Calu3 (cell line): ENCODE results near the gene C2CD4B. TPM values are rescaled to one million over a fixed set of nuclear protein-coding genes. Genes with fewer than 3 reads are reported as not detected.

ENCODE experiments used
- BruUV-seq: library from RNA; stranded (reverse); fragments of 400-500 nt; replicated peaks from 2 replicates; lab custom pipeline; 2021; lab: Mats Ljungman, UMichigan
- CTCF ChIA-PET: fragments of 300-600 bp; sonication (Branson Sonifier 250); formaldehyde crosslinking; loops from one replicate; lab custom pipeline; 2022; ENCODE audit warnings: antibody characterized with exemption; lab: Charles Lee
- DNase-seq: peaks from one replicate; pipeline ENCODE4 v3.0.0; 2022
- H3K27ac Mint-ChIP-seq: one replicate; pipeline ENCODE4 v1.8.0; 2022; ENCODE audit warnings: mixed read lengths; ENCODE audit not compliant: unreplicated experiment
- H3K27me3 Mint-ChIP-seq: one replicate; pipeline ENCODE4 v1.8.0; 2022; ENCODE audit warnings: mixed read lengths; ENCODE audit not compliant: unreplicated experiment
- H3K36me3 Mint-ChIP-seq: one replicate; pipeline ENCODE4 v1.8.0; 2022; ENCODE audit warnings: mild to moderate bottlenecking, moderate library complexity, mixed read lengths; ENCODE audit not compliant: insufficient read depth, unreplicated experiment
- H3K4me1 Mint-ChIP-seq: one replicate; pipeline ENCODE4 v1.8.0; 2022; ENCODE audit warnings: mild to moderate bottlenecking, low read depth, mixed read lengths; ENCODE audit not compliant: unreplicated experiment
- H3K4me3 Mint-ChIP-seq: one replicate; pipeline ENCODE4 v1.8.0; 2022; ENCODE audit warnings: mild to moderate bottlenecking, low read depth, moderate library complexity, mixed read lengths; ENCODE audit not compliant: unreplicated experiment
- H3K9me3 Mint-ChIP-seq: one replicate; pipeline ENCODE4 v1.8.0; 2022; ENCODE audit warnings: low read depth, mixed read lengths; ENCODE audit not compliant: unreplicated experiment
- intact Hi-C: fragments of 100-400 bp; cut with micrococcal nuclease; formaldehyde crosslinking; loops from one replicate; pipeline ENCODE4 v1.10.0; 2022; ENCODE audit not compliant: unreplicated experiment
- total RNA-seq: library from RNA; stranded (reverse); gene quantifications from 2 replicates; pipeline ENCODE4 v1.2.3, GENCODE V29; 2022
- TF ChIP-seq, protein P1 (sequence below): fragments of 200-600 bp; IDR thresholded peaks from one replicate; pipeline ENCODE4 v1.8.0; 2022; ENCODE audit warnings: antibody characterized with exemption; ENCODE audit not compliant: unreplicated experiment

Gene C2CD4B
- total RNA-seq, 1 experiment from 2014 or later, result 29.9 TPM

DNA sequence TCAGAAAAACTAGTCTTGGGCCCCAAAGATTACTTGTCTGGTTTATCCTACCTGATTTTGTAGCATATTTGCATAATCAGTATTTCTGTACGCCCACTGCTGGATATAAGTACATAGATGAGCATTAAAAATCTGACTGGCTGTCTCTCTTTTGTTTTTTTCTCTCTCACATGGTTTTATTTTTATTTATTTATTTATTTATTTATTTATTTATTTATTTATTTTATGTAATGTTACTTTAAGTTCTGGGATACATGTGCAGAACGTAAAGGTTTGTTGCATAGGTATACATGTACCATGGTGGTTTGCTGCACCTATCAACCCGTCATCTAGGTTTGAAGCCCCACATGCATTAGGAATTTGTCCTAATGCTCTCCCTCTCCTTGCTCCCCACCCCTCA lies 31.9 kb downstream of the C2CD4B start:
- BruUV-seq, result no TSS peak
- Mint-ChIP-seq H3K4me3 (no peak overlapping the region), H3K27ac (no peak overlapping the region), H3K36me3 (no peaks in the 10 kb centered on the region), H3K4me1 (peaks cover 38% of the 10 kb centered on the region), H3K9me3 (peaks cover 3% of the 10 kb centered on the region), H3K27me3 (no peaks in the 10 kb centered on the region)
- CTCF ChIA-PET, result no interaction called here
- TF ChIP-seq, protein P1, sequence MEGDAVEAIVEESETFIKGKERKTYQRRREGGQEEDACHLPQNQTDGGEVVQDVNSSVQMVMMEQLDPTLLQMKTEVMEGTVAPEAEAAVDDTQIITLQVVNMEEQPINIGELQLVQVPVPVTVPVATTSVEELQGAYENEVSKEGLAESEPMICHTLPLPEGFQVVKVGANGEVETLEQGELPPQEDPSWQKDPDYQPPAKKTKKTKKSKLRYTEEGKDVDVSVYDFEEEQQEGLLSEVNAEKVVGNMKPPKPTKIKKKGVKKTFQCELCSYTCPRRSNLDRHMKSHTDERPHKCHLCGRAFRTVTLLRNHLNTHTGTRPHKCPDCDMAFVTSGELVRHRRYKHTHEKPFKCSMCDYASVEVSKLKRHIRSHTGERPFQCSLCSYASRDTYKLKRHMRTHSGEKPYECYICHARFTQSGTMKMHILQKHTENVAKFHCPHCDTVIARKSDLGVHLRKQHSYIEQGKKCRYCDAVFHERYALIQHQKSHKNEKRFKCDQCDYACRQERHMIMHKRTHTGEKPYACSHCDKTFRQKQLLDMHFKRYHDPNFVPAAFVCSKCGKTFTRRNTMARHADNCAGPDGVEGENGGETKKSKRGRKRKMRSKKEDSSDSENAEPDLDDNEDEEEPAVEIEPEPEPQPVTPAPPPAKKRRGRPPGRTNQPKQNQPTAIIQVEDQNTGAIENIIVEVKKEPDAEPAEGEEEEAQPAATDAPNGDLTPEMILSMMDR, result no peak
- intact Hi-C loops, result no loop called here
- no peak for DNase-seq

DNA sequence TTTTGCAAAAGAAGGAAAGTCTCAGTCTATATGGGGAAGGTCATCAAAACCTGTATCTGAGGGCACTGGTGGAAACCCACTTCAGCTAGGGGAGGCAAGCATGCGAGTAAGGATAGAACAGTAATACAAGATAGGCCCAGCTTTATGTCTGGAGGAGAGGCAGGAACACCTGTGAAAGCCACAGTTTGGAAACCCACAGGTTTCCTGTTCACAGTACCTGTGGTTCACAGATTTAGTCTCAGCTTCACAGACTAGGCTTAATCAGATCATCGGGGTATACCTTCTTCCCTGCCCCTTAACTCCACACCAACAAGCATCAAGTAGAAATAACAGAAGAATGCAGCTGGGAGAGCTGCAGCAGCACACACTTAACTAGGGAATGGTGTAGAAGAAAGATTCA lies 36.2 kb downstream of the C2CD4B start:
- H3K9me3 Mint-ChIP-seq, result peaks cover 3% of the 10 kb centered on the region
- no peak overlapping the region for H3K27ac Mint-ChIP-seq
- H3K4me1 Mint-ChIP-seq, result peaks cover 24% of the 10 kb centered on the region
- DNase-seq, result no peak
- CTCF ChIA-PET, result no interaction called here
- H3K27me3 Mint-ChIP-seq, result no peaks in the 10 kb centered on the region
- TF ChIP-seq, protein P1, result no peak
- intact Hi-C loops, result no loop called here
- H3K36me3 Mint-ChIP-seq, result no peaks in the 10 kb centered on the region
- H3K4me3 Mint-ChIP-seq, result no peak overlapping the region
- no TSS peak for BruUV-seq

GRCh38 chr15:62126364-62126763 lies 38.7 kb downstream of the C2CD4B start:
- Mint-ChIP-seq H3K36me3 (no peaks in the 10 kb centered on the region), H3K27ac (no peak overlapping the region), H3K9me3 (peaks cover 2% of the 10 kb centered on the region), H3K4me3 (no peak overlapping the region), H3K4me1 (peaks cover 43% of the 10 kb centered on the region), H3K27me3 (no peaks in the 10 kb centered on the region)
- no peak for DNase-seq
- CTCF ChIA-PET, result interaction anchor here (0.5 to 3.4 kb wide), 13 partner anchors 9 to 180 kb away, joined by 3 to 35 read pairs (median 7); no protein-coding TSS in a partner anchor
- no TSS peak for BruUV-seq
- TF ChIP-seq, protein P1, result no peak
- intact Hi-C loops, result no loop called here

GRCh38 chr15:62125773-62126172 lies 39.3 kb downstream of the C2CD4B start:
- Mint-ChIP-seq H3K4me3 (no peak overlapping the region), H3K27ac (peak overlapping the region; percentile 86), H3K27me3 (no peaks in the 10 kb centered on the region), H3K9me3 (peaks cover 2% of the 10 kb centered on the region), H3K4me1 (peaks cover 48% of the 10 kb centered on the region), H3K36me3 (no peaks in the 10 kb centered on the region)
- TF ChIP-seq, protein P1, result peak; percentile 39
- no TSS peak for BruUV-seq
- DNase-seq, result peak; percentile 66
- CTCF ChIA-PET, result interaction anchor here (0.7 to 3.4 kb wide), 13 partner anchors 10 to 209 kb away, joined by 3 to 35 read pairs (median 7); no protein-coding TSS in a partner anchor
- intact Hi-C loops, result loop anchor here (1.0 to 2.0 kb wide), 5 partner anchors 39 to 181 kb away; partner anchors contain the start of genes C2CD4A and C2CD4B
